ENCODE results near the gene ACTN3.

DNA sequence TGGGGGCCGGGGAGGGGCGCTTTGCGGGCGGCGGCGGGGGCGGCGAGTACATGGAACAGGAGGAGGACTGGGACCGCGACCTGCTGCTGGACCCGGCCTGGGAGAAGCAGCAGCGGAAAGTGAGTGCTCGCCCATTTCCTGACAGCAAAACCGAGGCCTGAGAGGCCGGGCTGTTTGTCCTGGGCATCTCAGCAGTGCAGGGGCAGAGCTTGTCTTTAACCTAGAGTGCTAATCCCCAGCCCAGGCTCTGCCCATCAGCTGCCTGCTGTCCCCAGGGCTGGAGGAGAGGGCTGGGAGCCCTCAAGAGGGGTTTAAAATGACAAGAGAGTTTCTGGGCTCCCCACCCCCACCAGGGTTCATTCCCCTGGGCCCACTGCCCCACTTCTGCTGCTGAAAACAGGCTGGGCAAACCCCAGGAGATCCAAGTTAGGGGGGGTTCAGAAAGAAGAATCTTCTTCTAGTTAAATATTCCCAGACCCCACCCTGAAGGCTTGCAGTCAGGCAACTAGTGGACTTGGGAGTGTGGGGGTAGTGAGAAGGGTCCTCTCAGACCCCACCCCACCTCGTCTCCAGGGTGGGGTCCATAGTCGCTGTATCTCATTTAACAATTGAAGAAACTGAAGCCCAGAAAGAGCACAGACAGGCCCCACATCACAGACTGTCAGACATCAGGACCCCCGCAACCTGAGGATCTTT lies 411 bp downstream of the ACTN3 start:
- TF ChIP-seq CTCF (IDR thresholded peaks at IDR 0.05): no peak
- no peak for TF ChIP-seq POLR2A (IDR thresholded peaks at IDR 0.05)
